ACC112 (cell line): ENCODE measurements around the gene GPR155.

ENCODE experiments used
- H2AFZ ChIP-seq: fragments of 200-600 bp; sonication (generic); one replicate; pipeline ENCODE4 v1.6.0; 2017; ENCODE audit warnings: antibody characterized with exemption, low read length; ENCODE audit not compliant: unreplicated experiment
- H3K27ac ChIP-seq: fragments of 200-600 bp; sonication (generic); 2 replicates; pipeline ENCODE4 v1.5.1; 2014; ENCODE audit warnings: low read depth, mild to moderate bottlenecking, antibody characterized with exemption, low read length, moderate library complexity
- H3K27me3 ChIP-seq: fragments of 200-600 bp; sonication (generic); 2 replicates; pipeline ENCODE4 v1.6.1; 2014; ENCODE audit warnings: mild to moderate bottlenecking, antibody characterized with exemption, low read length, moderate library complexity, mixed read lengths; ENCODE audit not compliant: insufficient read depth
- H3K36me3 ChIP-seq: fragments of 200-600 bp; sonication (generic); 2 replicates; pipeline ENCODE4 v1.6.1; 2016; ENCODE audit warnings: mild to moderate bottlenecking, antibody characterized with exemption, low read length, moderate library complexity, mixed read lengths; ENCODE audit not compliant: insufficient read depth
- H3K4me1 ChIP-seq: fragments of 200-600 bp; sonication (generic); one replicate; pipeline ENCODE4 v1.6.1; 2016; ENCODE audit warnings: low read length, mixed read lengths; ENCODE audit not compliant: insufficient read depth, unreplicated experiment, control insufficient read depth
- H3K4me3 ChIP-seq: fragments of 200-600 bp; sonication (generic); 2 replicates; pipeline ENCODE4 v1.5.1; 2014; ENCODE audit warnings: mild to moderate bottlenecking, low read depth, low read length
- H3K79me2 ChIP-seq: fragments of 200-600 bp; sonication (generic); one replicate; pipeline ENCODE4 v1.6.0; 2016; ENCODE audit warnings: low read length; ENCODE audit not compliant: control insufficient read depth, unreplicated experiment, insufficient read depth

The GPR155 gene

GRCh38 chr2:174465327-174465726 lies 21.5 kb downstream of the GPR155 start:
- no peaks in the 10 kb centered on the region for H3K4me1 ChIP-seq
- H3K79me2 ChIP-seq, result no peaks in the 10 kb centered on the region
- H3K27me3 ChIP-seq, result no peaks in the 10 kb centered on the region
- no peak overlapping the region for H3K4me3 ChIP-seq
- H2AFZ ChIP-seq, result no peak overlapping the region
- H3K27ac ChIP-seq, result no peak overlapping the region
- H3K36me3 ChIP-seq, result no peaks in the 10 kb centered on the region

GRCh38 chr2:174461221-174461620 lies 25.6 kb downstream of the GPR155 start:
- Histone ChIP-seq H3K4me1 (no peaks in the 10 kb centered on the region), H3K27me3 (no peaks in the 10 kb centered on the region), H3K4me3 (no peak overlapping the region), H3K27ac (no peak overlapping the region), H3K36me3 (no peaks in the 10 kb centered on the region), H2AFZ (no peak overlapping the region), H3K79me2 (no peaks in the 10 kb centered on the region)

- no peak overlapping the region for H3K4me3 ChIP-seq
- no peak overlapping the region for H2AFZ ChIP-seq
- no peak overlapping the region for H3K27ac ChIP-seq
- H3K36me3 ChIP-seq, result no peaks in the 10 kb centered on the region
- no peaks in the 10 kb centered on the region for H3K79me2 ChIP-seq
- H3K27me3 ChIP-seq, result no peaks in the 10 kb centered on the region
- no peaks in the 10 kb centered on the region for H3K4me1 ChIP-seq
These were observed 32.3 kb downstream of the GPR155 start for GRCh38 chr2:174454566-174454965.

GRCh38 chr2:174450021-174450816 lies 36.6 kb downstream of the GPR155 start:
- Histone ChIP-seq H3K79me2 (no peaks in the 10 kb centered on the region), H3K4me3 (no peak overlapping the region), H3K36me3 (no peaks in the 10 kb centered on the region), H3K27me3 (no peaks in the 10 kb centered on the region), H2AFZ (no peak overlapping the region), H3K4me1 (no peaks in the 10 kb centered on the region), H3K27ac (no peak overlapping the region)

- Histone ChIP-seq H2AFZ (no peak overlapping the region), H3K36me3 (no peaks in the 10 kb centered on the region), H3K4me3 (no peak overlapping the region), H3K4me1 (no peaks in the 10 kb centered on the region), H3K79me2 (no peaks in the 10 kb centered on the region), H3K27me3 (no peaks in the 10 kb centered on the region), H3K27ac (no peak overlapping the region)
These were observed 37.8 kb downstream of the GPR155 start for GRCh38 chr2:174449033-174449432.

- H3K4me1 ChIP-seq, result peaks cover 11% of the 10 kb centered on the region
- H3K4me3 ChIP-seq, result no peak overlapping the region
- no peaks in the 10 kb centered on the region for H3K27me3 ChIP-seq
- no peak overlapping the region for H2AFZ ChIP-seq
- H3K27ac ChIP-seq, result no peak overlapping the region
- H3K79me2 ChIP-seq, result no peaks in the 10 kb centered on the region
- no peaks in the 10 kb centered on the region for H3K36me3 ChIP-seq
These were observed 40.3 kb downstream of the GPR155 start for GRCh38 chr2:174446531-174446930.

- no peak overlapping the region for H3K4me3 ChIP-seq
- no peaks in the 10 kb centered on the region for H3K79me2 ChIP-seq
- no peaks in the 10 kb centered on the region for H3K36me3 ChIP-seq
- no peak overlapping the region for H2AFZ ChIP-seq
- H3K4me1 ChIP-seq, result peaks cover 11% of the 10 kb centered on the region
- H3K27ac ChIP-seq, result no peak overlapping the region
- H3K27me3 ChIP-seq, result no peaks in the 10 kb centered on the region
These were observed 41.6 kb downstream of the GPR155 start for GRCh38 chr2:174445248-174445647.

- H3K27ac ChIP-seq, result no peak overlapping the region
- no peak overlapping the region for H2AFZ ChIP-seq
- no peaks in the 10 kb centered on the region for H3K27me3 ChIP-seq
- H3K4me1 ChIP-seq, result peaks cover 11% of the 10 kb centered on the region
- no peaks in the 10 kb centered on the region for H3K36me3 ChIP-seq
- H3K4me3 ChIP-seq, result no peak overlapping the region
- H3K79me2 ChIP-seq, result no peaks in the 10 kb centered on the region
These were observed 42.1 kb downstream of the GPR155 start for GRCh38 chr2:174444761-174445160.

- no peaks in the 10 kb centered on the region for H3K36me3 ChIP-seq
- H3K4me3 ChIP-seq, result peak overlapping the region; percentile 13; the same call in 1 of the 2 replicates
- no peaks in the 10 kb centered on the region for H3K79me2 ChIP-seq
- no peaks in the 10 kb centered on the region for H3K27me3 ChIP-seq
- H3K27ac ChIP-seq, result peak overlapping the region; percentile 59
- peaks cover 11% of the 10 kb centered on the region for H3K4me1 ChIP-seq
- peak overlapping the region; percentile 16 for H2AFZ ChIP-seq
These were observed 44.0 kb downstream of the GPR155 start for GRCh38 chr2:174442546-174443510.

GRCh38 chr2:174439950-174440349 lies 46.9 kb downstream of the GPR155 start:
- no peaks in the 10 kb centered on the region for H3K27me3 ChIP-seq
- no peaks in the 10 kb centered on the region for H3K36me3 ChIP-seq
- H3K79me2 ChIP-seq, result no peaks in the 10 kb centered on the region
- no peak overlapping the region for H3K4me3 ChIP-seq
- H2AFZ ChIP-seq, result no peak overlapping the region
- H3K4me1 ChIP-seq, result peaks cover 11% of the 10 kb centered on the region
- H3K27ac ChIP-seq, result no peak overlapping the region
